GM18909 (cell line): ENCODE data around the gene ITIH3.

Source experiments
- ATAC-seq: cut with Tn5 transposase; IDR thresholded peaks from one replicate; pipeline ENCODE4 v1.9.1; 2021; ENCODE audit warnings: mild to moderate bottlenecking; ENCODE audit not compliant: unreplicated experiment, poor library complexity

Gene ITIH3

DNA sequence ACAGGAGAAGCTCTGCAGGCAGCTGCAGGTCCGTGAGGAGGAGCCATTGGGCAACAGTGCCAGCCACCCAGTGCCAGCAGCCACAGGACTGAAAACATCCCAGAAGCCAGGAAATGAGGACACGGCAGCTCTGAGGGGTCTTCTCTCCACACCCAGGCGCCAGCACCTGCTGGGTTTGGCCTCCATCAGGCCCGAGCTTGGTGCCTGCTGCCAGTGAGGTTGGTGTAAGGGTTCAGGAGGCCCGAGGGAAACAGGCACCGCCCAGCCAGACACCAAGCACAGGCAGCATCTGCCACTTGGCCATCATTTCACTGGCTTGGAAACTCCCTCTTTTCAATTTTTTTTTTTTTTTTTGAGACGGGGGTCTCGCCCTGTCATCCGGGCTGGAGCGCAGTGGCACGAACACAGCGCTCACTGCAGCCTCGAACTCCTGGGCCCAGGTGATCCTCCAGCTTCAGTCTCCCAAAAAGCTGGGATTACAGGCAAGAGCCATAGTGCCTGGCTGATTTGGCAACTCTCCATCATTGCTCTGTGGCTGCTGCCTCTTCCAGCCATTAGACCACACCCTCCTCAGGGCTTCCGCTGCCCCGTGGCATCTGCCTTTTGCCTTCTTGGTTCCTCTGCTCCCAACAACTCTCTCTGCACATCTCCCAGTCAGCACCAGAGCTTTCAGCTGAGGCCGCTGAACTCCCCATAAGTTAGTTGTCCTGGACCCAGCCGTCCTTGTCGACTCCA, 1.5 kb upstream of the ITIH3 start:
- no peak for ATAC-seq

DNA sequence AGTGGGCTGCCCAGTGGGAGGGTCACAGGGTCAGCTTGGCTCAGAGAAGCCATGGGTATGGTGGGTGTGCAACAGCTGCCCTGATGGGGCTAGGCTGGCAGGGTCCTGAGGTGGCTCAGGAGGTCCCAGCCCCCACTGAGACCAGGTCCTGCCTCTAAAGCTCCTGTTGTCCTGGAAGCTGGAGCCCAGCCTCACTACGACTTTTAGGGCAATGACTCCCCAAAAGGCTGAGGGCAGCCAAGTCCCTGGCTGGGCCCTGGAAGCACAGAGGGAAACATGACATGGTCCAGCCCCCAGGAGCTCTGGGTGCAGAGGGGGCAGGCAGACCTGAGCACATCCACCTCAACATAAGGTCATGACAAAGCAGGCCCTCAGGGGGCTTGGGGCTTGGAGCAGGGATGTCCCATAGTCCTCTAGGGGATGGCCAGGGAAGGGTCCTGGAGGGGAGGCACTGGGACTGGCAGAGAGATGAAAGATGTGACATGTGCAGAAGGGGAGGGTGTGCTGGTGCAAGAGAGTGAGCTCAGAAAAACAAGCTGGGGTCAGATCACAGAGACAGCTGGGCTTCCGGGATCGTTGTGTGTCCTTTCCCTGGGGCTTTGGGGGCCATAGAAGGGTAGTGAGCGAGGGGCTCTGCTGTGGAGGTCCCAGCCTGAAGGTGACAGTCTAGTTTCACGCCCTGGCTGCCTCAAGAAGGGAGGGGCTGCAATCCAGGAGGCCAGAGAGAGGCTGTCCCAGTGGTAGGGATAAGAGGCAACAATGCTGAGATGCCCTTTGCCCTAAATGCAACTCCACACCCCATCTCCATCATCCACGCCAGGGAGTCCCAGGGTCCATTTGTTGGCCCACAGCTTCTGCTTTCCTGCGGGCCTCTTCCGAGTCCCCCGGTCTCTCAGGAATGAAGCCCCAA, 639 bp upstream of the ITIH3 start:
- no peak for ATAC-seq

DNA sequence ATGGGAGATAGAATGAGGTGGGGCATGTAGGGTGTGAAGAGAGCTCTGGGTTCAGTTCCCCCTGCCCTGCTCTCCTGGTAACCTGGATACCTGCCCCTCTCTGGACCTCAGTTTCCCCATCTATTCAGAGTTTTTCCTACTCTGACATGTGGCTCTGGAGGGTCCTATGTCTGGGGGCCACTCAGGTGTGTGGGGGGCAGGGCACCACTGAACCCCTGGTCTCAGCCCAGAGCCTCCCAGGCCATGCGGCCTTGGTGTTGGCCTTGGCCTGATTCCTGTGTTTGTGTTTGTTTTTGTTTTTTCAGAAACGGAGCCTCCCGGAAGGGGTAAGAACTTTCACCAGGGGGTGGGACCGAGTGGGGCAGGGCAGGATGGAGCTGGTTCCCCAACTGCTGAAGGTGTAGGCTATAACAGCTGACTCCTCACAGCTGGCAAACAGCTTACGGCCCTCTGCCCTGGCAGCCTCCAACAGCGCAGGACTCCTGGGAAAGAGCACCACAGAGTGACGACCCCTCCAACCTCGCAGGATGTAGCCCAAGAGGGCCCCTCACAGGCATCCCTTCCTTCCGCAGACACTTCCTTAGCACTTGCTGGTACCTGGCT, 803 bp downstream of the ITIH3 start:
- no peak for ATAC-seq

DNA sequence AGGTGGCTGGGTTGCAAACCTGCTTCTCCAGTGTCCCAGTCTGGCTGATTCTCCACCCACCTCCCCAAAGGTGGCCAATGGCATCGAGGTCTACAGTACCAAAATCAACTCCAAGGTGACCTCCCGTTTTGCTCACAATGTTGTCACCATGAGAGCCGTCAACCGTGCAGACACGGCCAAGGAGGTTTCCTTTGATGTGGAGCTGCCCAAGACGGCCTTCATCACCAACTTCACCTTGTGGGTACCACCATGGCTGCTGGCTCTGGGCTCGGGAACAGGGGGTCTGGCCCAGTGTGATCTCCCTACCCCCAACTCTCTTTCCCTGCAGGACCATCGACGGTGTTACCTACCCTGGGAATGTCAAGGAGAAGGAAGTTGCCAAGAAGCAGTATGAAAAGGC, 1.8 kb downstream of the ITIH3 start:
- ATAC-seq = no peak

DNA sequence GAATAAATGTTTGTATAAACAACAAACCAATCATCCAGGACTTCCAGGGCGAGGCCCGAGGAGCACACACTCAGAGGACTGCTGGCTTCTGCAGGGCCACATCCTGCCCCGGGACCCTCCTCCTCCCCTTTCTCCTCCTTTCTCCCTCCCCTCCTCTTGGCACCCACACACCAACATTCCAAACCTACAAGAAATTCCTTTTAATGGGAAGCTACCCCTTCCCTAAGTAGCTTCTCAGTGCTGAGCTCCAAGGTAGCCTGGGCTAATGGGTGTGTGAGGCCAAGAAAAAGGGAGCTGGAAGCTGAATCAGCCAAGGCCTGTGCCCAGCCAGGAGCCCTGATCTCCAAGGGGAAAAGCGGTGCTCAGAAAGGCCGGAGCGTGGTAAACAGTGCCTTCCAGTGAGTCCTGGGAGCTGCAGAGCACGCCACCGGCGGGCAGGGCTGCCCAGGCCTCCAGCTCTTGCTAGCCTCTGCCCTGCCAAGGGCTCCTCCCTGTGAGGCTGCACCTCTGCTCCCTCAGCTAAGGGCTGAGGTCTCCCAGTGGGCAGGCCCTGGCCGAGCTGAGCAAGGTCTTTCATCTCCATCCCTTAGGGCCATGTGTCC, 3.9 kb downstream of the ITIH3 start:
- no peak for ATAC-seq

DNA sequence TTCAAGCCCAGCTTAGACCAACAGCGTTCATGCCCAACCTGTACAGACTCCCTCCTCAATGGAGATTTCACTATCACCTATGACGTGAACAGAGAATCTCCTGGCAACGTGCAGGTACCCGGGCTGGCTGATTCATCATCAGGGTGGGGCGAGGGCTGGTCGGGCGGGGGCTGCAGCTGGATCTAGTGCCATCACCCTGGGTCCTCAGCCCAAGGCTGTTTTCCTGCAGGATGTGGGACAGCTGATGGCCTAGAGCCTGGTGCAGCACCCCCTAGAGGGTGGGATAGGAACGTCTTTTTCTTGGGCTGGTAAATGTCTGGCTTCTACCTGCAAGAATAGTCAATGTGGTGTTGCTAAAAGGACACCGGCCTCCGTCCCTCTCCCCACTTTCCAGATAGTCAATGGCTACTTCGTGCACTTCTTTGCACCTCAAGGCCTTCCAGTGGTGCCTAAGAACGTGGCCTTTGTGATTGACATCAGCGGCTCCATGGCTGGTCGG, 4.4 kb downstream of the ITIH3 start:
- ATAC-seq = no peak

DNA sequence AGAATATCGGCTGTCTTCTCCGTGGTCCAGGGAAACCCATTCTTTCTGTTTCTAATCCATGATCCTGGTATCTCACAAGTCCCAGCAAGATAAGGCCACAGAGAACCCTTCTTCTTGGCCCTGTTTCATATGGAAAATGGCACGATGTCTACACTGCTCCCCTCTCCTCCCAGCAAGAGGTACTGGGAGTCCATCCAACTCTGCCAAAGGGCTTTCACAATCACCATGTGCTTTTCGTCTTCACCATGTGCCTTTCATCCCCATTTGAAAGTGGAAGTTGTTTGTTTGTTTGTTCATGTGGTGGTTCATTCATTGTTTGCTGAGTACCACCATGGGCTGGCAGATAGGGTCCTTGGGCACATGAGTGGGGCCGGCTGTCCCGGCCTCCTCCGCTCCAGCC, 5.5 kb downstream of the ITIH3 start:
- no peak for ATAC-seq

DNA sequence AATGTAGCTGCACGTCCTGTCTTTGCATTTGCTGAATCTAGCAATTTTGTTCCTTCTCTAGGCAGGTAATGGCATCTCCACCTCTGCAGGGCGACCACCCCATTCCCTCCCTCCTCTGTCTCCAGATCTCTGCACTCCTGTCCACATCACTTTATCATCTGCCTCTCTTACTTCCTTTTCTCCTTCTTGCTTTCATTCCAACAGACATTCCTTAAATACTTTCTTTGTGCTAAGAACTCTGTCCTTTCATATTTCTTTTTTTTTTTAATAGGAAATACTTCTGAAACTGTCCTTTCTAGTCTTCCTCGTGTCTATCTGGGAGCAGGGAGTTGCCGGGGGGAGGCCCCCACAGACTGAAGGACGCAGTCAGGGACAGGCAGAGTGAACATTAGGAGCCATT, 7.2 kb downstream of the ITIH3 start:
- no peak for ATAC-seq

DNA sequence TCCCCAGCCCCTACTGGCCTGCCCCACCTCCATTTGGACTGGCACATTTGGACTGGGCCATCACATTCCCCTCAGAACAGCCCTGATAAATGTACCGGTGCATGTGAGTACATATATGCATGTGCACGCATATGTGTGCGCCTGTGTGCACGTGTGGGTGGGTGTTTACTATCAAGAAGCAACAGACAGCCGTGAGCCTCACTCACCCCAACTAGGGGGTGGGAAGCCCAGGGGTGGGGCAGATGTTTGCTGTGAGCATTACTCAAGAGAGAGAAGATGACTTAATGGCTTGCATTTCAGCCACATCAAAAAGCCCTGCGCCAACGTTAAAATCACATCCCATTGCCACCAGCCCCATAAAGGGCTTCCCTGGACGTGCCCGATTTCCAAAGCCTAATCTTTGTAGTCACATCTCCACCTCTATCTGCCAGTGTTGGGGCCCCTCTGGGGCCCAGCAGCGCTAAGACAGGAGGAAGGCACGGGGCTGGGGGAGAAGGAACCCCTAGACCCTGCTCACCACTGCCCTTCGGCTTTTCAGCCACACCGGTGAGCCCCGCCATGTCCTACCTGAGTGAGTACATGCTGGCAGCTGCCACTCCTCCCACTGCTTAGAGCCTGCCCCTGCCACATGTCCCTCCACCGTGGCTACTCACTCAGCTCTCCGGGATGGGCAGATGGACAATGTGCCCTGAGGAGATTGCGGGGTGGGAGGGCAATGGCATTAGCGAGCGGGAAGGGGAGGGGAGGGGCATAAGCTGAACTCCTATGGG, 10.9 kb downstream of the ITIH3 start:
- ATAC-seq = no peak

DNA sequence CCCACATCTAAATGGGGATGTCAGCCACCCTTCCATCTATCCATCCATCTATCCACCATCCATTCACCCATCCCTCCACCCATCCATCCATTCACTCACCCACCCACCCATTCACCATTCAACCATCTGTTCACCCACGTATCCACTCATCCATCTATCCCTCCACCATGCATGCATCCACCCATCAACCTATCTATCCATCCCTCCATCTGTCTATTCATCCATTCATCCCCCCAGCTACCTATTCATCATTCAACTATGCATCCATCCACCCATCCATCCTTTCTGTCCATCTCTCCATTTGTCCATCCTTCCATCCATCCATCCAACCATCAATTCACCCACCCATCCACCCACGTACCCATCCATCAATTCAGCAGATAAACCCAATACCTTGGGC, 14.6 kb downstream of the ITIH3 start:
- no peak for ATAC-seq

DNA sequence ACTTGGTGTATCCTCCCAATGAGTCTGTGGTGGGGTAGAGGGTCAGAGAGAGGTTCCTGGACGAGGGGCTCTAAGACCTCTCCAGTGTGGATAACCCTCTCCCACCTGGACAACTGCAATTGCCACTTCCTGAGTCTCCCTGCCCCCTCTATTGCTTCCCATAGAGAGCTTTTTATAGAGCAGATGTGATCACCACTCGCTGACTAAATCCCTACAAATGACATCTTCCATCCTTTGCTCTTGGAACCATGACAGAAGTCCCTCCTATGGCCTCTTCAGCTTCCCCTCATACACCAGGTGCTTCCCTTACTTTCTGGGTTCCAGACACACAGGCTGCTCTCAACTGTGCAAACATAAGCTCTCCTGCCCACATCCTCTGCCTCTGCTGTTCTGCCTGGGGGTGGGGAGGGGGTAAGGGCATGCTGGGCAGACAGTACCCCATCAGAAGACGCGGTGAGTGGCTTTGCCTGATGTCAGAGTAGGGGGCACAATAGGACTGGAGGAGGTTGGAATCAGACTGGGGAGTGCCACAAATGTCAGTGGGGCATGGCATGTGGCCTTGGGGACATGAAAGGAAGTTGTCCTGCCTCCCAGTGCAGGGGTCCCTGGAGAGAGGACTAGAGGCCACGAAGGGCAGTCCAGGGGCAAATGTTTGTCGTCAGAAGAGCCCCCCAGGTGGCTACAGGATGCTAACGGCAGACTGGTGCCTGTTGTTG, 15.2 kb downstream of the ITIH3 start:
- ATAC-seq = no peak

DNA sequence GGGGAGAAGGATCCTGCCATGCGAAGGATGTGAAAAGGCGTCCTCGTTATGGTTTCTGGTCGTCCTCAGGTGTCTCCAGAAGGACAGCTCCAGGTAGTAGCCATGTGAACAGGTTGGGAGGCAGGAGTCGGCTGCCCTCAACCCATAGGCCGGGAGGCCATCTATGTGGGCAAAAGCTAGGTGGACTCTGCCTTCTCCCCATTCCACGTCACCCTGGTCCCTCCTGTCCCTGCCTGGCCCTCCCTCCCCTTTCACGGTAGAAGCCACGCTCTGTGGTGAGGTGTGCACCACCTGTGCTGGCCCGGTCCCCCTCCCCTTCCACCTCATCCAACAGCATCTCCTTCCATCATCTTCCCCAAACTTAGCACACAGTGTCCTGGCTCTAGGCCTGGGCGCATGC, 16.3 kb downstream of the ITIH3 start:
- no peak for ATAC-seq

DNA sequence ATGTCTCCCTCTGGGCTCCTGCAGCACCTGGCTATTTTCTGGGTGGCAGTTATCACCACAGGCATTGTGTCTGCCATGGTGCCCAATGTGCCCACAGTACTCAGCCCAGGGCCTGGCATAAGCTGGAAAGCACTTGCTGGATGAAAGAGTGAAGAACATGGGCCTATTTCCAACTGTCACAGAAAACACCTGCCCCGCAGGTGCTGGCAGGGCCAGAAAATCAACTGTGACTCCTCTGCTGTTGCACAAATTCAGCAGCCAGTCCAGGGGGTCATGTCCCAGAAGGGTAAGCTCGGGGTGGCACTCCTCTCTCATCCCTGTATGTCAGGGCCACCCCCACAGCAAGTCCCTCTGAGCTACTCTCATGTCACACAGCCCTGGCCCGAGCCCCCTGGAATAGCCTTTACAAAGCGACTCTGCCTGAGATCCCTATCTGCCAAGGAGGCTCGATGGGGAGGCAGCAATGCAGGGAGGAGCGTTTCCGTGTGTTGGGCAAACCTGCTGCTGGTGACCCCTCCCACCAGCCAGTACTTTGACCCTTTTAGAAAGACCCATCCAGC, 16.9 kb downstream of the ITIH3 start:
- no peak for ATAC-seq

DNA sequence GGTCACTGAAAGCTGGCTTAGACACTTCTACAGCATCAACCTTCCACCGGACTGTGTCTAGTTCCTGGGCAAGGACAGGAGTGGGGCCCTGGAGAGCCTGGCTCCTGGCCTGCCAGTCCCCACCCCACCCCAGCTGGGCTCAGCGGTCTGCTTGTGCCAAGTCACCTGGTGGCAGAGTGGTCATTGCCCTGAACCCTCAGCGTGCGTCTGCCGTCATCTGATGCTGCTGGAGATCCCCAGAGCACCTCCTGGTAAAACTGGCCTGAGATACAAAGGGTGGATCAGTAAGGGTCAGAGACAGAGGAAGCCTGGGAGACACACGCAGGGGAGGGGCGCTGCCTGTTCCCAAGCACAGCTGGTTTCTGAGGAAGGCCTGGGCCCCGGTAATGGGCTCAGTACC, 19.2 kb downstream of the ITIH3 start:
- ATAC-seq = no peak

DNA sequence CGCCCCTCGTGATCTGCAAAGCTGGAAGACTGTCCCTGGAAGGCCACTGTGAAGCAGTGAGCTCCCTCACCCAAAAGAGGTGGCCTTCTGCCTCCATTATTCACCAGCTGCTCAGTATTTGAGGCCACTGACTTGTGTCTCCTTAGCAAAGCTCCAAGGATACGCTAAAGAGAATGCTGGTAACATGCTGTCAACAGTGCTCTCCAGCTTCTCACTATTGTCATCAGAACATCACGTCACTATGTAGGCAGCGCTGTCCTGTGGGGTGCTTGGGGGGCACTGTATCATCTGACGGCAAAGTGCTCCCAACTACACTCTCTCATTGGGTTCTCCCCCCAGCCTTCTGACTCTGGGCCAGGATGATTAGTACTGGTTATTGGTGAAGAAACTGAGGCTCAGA, 21.6 kb downstream of the ITIH3 start:
- ATAC-seq = no peak

DNA sequence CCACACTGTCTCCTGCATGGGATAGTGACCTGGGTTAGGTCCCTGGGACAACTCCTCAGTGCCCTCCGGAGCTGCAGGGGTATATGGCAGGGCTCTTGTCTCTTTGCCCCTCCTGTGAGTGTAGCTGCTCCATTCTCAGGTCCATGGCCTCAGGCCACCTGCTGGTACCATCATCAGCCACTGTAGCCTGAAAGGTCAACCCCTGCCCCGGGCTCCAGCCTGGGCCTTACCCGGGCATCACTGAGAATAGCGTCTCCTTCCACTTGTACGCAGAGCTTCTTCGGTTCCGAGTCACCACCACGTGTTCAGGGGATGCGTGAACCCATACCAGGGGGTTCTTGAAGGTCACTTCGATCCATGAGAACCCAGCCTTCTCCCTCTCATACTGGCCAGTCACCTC, 22.1 kb downstream of the ITIH3 start:
- ATAC-seq = no peak

DNA sequence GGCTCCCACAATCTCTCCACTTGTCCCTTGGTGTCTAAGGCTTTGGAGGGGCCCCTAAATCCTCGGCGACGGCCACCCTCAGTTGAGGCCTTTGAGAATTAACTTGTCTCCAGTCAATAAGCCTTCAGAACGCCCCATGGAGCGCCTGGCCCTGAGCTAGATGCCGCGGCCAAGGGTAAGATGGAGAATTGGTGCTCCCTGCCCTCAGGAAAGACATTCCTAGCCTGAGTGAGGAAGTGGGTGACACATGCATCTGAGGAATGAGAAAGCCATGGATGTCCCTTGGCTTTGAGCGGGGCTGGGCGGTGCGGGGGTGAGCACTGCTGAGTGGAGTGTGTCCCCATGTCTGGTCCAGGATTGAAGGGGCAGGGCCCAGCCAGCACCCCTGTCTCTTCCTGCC, 22.6 kb downstream of the ITIH3 start:
- ATAC-seq = no peak

DNA sequence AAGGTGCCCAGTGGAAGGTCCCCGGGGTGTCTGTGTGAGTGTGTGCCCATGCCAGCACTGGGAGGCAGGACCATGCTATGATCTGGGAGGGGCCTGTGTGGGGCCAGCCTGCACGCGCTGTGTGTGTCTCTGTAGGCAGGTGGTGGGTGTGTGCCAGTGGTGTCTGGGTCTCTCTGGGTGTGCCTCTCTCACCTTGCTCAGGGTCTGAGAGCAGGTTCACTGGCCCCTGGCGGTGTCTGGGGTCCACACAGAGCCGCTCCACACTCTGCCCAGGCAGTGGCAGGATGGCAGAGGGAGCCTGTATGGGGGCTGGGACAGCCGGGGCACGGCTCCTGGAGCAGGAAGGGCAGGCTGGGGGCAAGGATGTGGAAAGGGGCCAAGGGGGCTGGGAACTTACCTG, 23.3 kb downstream of the ITIH3 start:
- no peak for ATAC-seq

DNA sequence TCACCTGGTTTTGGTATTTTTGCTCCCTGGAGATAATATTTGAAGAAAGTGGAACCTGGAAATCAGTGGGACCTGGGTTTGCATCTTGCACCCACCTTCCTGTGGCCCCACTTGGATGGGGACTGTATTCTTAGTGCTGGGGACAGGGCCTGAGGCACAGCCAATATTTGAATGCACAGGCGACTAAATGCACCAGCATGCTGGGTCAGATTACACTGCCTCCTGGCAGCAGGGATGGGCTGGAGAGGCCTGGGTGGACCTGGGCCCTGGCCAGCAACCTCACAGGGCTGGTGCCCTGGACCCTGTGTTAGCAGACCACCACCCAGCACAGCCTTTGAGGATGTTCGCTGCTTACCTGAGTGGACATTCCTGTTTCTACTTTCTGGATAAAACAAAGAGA, 25.3 kb downstream of the ITIH3 start:
- ATAC-seq = no peak
